MG63 (cell line): ENCODE data around the gene CALML3. TPM values are rescaled to one million over a fixed set of nuclear protein-coding genes. Genes with fewer than 3 reads are reported as not detected.
"Not testable (repeated sequence)": the region's sequence is repeated elsewhere in the genome, so short reads cannot be mapped to it uniquely, and the experiment has no call there.

Source experiments
- DNase-seq: peaks from one replicate; pipeline ENCODE4 v3.0.0-alpha.2; 2020
- H3K27me3 ChIP-seq: fragments of 250-450 bp; sonication (Bioruptor Pico); 2 replicates; pipeline ENCODE4 v1.5.1; 2020; ENCODE audit warnings: mild to moderate bottlenecking, moderate library complexity
- H3K36me3 ChIP-seq: fragments of 250-450 bp; sonication (Bioruptor Pico); 2 replicates; pipeline ENCODE4 v1.5.1; 2020; ENCODE audit warnings: mild to moderate bottlenecking, moderate library complexity
- H3K4me3 ChIP-seq: fragments of 250-450 bp; sonication (Bioruptor Pico); 2 replicates; pipeline ENCODE4 v1.5.1; 2020; ENCODE audit warnings: mild to moderate bottlenecking, moderate library complexity
- H3K9me3 ChIP-seq: fragments of 250-450 bp; sonication (Bioruptor Pico); 2 replicates; pipeline ENCODE4 v1.5.1; 2020; ENCODE audit warnings: mild to moderate bottlenecking, moderate library complexity
- total RNA-seq: library from RNA; depleted of rRNA; stranded (reverse); fragments of >200 nt; shearing (Covaris generic); gene quantifications from 2 replicates; pipeline ENCODE4 v1.2.3, GENCODE V29; 2014; ENCODE audit warnings: low replicate concordance

The CALML3 gene
- total RNA-seq, 1 experiment from 2014 or later, result not detected

DNA sequence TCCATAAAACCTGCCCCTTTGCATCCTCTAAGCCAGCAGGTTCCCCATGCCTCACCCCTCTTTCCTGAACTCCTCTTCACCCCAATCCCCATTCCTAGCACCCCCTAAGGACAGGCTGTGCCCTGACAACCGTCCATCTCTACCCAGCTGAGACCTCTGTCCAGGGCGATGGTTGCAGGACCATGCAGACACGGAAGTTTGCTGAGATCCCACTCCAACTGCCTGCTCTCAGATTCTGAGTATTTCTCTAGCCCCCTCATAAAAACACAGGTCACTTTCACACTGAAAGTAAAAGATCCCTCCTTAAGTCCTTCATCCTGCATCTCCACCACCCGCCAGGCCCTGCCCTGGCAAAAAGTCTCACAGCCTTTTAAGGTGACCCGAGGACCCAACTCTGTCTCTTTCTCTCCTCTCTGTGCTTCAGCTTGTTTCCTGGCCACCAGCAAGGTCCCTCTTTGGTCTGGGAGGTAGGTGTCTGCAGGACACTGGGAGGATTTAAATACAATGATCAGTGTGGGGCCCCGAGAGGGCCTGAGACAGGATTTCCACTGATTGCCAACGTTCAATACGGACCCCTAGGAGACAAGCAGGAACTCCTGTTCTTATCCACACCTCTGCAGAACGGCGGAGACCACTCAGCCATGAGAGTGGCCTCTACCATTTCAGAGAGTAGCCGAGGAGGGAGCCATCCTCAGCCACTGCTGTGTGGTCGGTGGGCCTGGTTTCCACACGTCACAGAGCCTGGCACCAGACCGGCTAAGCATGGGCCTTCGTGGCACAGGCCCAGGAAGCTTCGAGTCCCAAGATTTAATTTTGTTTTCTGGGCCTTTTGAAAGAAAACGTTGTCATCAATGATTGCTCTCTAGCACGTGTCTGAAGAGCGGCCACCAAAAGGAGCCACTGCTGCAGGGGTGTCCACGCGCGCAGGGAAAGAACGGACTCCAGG, 27.9 kb downstream of the CALML3 start:
- H3K36me3 ChIP-seq, result no peaks in the 10 kb centered on the region
- DNase-seq, result no peak
- H3K27me3 ChIP-seq, result no peaks in the 10 kb centered on the region
- no peak overlapping the region for H3K4me3 ChIP-seq
- no peaks in the 10 kb centered on the region for H3K9me3 ChIP-seq

DNA sequence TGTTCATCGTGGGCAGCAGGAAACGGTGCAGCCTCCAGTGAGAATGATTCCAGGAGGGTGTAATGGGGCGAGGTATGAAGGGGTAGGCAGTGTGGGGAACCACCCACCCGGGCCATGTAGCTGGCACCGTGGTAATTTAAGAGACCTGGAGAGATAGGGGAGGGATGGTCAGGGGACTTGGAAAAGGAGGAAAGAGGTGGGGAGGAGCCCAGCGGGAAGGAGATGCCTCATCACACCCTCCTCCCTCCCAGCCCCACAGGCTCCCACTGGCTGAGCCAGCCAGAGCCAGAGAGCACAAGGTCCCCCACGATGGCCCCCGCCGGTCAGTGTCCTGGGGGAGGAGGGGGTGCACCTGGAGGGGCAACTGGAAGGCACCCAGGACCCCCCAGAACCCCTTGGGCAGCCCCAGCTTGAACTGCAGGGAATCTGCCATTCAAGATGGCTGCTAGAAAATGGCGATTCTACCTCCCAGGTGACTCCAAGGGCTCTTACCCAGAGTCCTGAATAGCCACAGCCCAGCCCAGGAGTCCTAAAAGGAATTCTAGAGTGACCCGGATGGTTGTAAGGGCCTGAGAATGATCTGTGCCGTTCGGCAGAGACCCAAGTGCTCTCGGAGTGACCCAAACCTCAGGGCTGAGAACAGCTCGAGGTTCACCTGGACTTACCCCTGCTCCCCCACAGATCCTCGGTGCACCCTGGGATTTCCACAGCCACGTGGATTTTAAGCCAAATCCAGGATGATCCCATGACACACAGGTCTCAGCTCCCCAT, 28.8 kb downstream of the CALML3 start:
- Histone ChIP-seq H3K27me3 (no peaks in the 10 kb centered on the region), H3K9me3 (no peaks in the 10 kb centered on the region), H3K4me3 (no peak overlapping the region), H3K36me3 (no peaks in the 10 kb centered on the region)
- no peak for DNase-seq

DNA sequence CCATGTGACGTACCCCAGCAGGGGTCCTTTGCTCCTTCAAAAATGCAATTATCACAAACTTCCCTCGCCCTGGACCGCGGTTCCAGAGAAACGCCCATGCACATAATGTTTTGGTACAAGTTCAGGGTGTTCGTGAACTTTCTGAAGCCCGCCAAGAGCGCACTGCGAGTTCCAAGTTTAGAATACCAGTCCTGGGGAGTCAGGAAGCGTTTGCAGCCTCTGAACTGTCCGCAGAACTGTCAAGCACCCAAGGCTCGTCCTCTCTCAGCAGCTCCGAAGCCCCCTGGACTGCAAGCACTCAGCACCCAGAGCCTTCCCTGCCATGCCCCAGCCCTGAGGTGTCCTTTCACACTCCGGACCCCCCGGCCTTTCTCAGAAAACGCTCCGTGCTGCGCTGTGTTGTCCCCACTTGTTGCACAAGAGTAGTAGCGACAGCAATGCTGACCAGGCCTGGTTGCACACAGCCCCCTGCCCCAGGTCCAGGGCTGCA, 30.3 kb downstream of the CALML3 start:
- H3K9me3 ChIP-seq, result no peaks in the 10 kb centered on the region

DNA sequence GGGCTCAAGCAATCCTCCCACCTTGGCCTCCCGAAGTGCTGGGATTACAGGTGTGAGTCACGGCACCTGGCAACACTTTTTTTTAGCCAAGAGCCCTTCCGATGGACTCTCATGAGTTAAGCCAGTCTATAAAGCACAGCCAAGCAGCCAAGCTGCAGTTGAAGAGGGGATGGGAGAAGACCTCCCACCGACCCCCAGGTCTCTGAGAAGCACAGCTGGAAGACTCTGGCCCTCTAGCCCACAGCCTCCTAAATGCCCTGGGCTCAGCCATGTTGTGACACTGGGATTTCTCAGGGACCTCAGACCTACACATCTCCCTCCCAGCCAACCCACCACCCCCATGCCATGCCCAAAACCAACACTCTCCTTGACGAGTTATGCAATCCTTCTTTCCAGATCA, 31.1 kb downstream of the CALML3 start:
- no peak overlapping the region for H3K4me3 ChIP-seq
- H3K9me3 ChIP-seq, result no peaks in the 10 kb centered on the region
- H3K36me3 ChIP-seq, result no peaks in the 10 kb centered on the region
- H3K27me3 ChIP-seq, result no peaks in the 10 kb centered on the region
- no peak for DNase-seq

More for the DNA sequence above, 30.3 kb downstream of the CALML3 start:
- Histone ChIP-seq H3K27me3 (no peaks in the 10 kb centered on the region), H3K36me3 (no peaks in the 10 kb centered on the region), H3K4me3 (no peak overlapping the region)
- no peak for DNase-seq

DNA sequence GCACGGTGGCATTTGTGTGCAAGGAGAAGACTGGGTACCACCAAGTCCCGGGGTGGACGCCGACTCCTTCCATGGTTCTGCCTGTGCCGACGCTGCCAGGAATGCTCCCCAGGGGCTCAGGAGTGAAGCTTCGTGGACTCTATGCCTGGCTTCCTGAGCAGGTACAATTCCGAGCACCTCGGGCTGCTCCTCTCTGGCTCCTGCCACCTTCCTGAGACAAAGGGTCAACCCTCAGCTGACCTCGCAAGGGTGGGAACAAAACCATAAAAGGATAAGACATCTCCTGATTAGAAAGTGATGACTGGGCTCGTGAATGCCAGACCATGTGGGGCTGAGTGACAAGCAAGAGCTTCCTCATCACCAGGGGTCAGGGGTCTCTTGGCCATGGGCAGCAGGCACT, 31.8 kb downstream of the CALML3 start:
- H3K27me3 ChIP-seq, result no peaks in the 10 kb centered on the region

DNA sequence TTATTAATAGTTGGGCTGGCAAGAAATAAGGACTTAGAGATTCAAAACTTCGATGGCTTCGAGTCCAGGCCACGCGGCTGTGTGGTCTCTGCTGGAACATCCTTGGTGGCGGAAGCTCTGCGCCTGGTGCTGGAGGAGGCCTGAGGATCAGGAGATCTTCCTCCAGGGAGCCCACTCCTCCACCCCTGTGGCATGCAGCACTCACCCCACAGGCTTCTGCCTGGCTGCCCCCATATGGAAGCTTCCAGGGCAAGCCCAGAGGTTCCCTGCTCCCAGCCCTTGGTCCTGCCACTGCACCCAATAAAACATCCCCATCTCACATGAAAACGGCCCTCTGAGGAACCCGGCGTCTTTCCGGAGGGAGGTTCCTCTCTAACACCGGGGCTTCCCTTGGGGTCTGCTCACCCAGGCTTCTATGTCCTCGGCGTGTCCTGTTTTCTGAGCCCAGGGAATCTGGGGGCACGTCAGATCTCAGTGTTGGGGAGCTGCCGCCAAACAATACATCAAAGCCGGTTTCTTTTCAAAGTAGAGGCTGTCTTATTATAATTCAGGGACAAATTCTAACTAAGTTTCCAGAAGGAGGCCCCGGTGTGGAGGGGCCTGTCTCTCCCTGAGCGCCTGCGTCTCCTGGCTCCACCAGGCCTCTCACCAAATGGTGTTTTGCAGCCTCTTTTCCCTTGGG, 32.4 kb downstream of the CALML3 start:
- no peaks in the 10 kb centered on the region for H3K27me3 ChIP-seq
- no peaks in the 10 kb centered on the region for H3K36me3 ChIP-seq
- no peaks in the 10 kb centered on the region for H3K9me3 ChIP-seq
- DNase-seq, result no peak
- no peak overlapping the region for H3K4me3 ChIP-seq

More for the DNA sequence above, 31.8 kb downstream of the CALML3 start:
- H3K4me3 ChIP-seq, result no peak overlapping the region
- no peaks in the 10 kb centered on the region for H3K36me3 ChIP-seq
- H3K9me3 ChIP-seq, result no peaks in the 10 kb centered on the region
- DNase-seq, result no peak

DNA sequence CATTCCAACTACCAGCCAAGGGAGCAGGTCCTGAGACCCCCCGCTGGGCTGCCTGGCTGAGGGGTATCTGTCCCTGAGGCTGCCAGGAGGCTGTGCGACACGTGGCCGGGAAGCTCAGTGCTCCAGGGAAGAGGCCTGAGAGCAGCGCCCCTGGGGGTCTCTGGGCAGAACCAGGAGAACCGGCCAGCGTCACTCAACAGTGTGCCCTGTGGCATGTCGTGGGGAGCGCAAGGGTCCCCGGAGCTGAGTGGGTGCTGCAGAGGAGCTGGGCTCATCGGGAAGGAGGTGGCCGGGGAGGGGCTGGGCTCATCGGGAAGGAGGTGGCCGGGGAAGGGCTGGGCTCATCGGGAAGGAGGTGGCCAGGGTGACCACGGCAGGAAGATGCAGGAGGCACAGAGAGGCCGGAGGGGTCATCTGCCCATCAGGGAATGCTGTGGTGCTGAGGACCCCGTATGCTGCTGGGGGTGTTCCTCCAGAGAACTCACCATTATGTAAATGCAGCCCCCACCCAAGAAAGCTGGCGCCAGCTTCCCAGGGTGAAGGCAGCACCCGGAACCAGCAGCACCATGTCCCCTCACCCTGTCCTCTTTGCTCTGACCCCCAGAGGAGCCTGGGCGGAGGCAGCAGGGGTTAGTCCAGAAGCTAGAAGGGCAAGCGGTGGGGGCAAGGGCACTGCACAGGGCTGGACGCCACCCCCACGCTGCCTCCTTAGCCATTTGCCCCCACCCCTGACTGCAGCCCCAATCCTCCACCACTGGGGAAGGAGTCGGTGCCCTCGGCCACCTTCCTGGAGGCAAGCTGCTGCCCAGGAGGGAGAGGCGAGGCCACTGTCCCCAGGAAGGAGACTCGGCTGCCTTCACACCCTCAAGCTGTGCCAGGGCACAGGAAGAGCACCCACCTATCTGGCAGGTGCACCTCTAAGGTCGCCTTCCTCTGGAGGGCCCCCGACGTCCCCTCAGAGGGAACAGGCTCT, 33.3 kb downstream of the CALML3 start:
- H3K9me3 ChIP-seq, result no peaks in the 10 kb centered on the region
- H3K36me3 ChIP-seq, result no peaks in the 10 kb centered on the region
- no peak overlapping the region for H3K4me3 ChIP-seq
- DNase-seq, result no peak
- H3K27me3 ChIP-seq, result no peaks in the 10 kb centered on the region

DNA sequence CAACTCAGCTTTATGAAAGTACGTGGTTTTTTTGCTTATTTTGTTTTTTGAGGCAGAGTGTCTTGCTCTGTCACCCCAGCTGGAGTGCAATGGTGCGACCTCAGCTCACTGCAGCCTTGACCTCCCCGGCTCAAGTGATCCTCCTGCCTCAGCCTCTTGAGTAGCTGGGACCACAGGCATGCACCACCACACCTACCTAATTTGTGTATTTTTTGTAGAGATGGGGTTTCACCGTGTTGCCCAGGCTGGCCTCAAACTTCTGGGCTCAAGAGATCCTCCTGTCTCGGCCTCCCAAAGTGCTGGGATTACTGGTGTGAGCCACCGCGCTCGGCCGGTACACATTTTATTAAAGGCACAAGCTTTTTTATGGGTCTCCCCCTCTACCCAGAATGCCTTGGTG, 34.3 kb downstream of the CALML3 start:
- not testable (repeated sequence) for DNase-seq, H3K36me3 ChIP-seq, H3K27me3 ChIP-seq, H3K9me3 ChIP-seq, H3K4me3 ChIP-seq

DNA sequence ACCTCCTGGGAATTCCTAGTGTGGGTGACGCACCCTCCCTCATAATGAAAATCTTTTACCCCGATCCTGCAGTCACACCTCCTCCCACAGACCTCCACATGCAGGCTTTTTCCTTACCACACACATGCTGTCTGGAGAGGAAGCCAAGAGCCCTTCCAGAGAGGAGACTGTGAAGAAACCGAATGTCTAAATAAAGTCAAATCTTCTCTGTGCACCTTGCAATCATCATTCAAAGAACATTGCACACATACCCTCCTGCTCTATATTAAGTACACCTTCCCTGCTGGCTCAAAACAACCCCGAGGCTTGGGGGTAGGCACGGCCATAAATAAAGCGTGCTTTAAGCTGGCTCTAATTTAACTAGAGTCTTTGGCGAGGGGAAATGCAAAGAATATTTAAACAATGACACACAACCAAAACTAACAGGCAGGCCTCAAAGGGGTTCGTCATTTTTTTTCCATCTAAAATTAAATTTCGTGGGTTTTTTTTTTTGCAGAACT, 34.9 kb downstream of the CALML3 start:
- no peak overlapping the region for H3K4me3 ChIP-seq

DNA sequence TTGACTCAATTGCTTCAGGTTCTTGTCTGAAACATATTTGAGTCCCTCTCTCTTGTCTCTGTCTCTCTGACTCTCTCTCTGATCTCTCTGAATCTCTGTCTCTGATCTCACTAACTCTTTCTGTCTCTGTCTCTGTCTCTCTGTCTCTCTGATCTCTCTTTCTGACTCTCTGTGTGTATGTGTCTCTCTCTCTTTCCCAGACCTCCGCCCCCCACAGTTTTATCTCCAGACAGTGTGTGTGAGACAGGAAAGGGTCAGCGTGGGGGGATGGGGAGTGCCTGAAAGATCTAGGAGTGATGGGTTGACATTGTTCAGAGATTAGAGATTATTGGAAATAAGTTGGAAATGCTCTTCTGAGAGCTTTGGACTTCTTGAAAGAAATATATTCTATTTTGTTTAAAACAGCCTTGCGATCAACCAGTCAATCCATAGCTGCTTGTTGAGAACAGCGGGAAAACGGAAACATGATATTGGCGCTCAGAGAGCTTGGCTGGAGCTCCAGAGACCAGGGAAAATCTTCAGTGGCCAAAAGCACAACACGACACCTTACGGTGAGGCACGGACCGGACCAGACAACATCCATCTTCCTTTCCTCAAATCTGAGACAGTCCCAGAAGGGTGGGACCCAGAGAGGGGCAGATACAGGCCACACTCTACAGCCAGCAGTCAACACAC, 35.5 kb downstream of the CALML3 start:
- H3K9me3 ChIP-seq, result no peaks in the 10 kb centered on the region
- DNase-seq, result no peak
- no peak overlapping the region for H3K4me3 ChIP-seq
- no peaks in the 10 kb centered on the region for H3K27me3 ChIP-seq
- no peaks in the 10 kb centered on the region for H3K36me3 ChIP-seq

More for the DNA sequence above, 34.9 kb downstream of the CALML3 start:
- H3K27me3 ChIP-seq, result no peaks in the 10 kb centered on the region
- no peaks in the 10 kb centered on the region for H3K36me3 ChIP-seq
- H3K9me3 ChIP-seq, result no peaks in the 10 kb centered on the region
- peak; percentile 36 for DNase-seq

DNA sequence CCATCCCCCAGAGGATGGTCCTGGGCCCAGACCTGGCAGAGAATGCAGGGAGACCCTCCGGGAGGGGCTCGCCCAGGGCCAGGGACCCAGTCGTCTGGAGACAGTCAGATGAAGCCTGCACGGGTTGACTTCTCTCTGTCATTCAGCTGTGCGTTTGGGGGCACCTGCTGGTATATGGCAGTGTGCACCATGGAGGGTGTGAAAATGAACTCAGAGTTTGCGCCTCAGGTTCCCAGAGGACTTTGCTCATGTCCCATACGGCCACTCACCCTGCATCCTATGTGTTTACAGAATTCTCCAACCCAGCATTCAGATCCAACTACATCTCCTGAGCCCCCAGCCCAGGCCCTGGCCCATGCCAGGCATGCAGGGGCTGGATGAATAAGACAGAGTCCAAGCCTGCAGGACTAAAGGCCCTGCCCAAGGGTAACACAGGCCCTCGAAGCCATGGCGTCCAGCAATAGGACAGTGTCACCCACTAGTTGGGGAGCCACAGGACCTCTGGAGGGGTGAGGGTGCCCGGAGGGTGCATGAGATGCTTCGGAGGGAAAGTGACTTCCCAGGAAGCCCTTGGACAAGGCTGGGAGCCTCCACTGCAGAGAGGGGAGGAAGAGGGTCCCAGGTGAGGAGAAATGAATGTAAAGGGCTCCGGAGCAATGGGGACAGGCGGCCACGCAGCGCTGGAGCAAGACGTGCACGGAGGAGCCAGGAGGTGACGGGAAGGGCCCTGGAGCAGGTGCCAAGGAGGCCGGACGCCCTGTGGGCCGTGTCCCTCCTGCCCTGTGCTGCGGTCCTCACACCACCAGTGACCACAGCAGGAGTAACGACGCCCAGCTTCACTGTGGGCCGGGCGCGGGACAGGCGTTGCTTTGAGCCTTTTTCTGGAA, 36.3 kb downstream of the CALML3 start:
- DNase-seq, result no peak
- Histone ChIP-seq H3K27me3 (no peaks in the 10 kb centered on the region), H3K36me3 (no peaks in the 10 kb centered on the region), H3K9me3 (no peaks in the 10 kb centered on the region), H3K4me3 (no peak overlapping the region)

DNA sequence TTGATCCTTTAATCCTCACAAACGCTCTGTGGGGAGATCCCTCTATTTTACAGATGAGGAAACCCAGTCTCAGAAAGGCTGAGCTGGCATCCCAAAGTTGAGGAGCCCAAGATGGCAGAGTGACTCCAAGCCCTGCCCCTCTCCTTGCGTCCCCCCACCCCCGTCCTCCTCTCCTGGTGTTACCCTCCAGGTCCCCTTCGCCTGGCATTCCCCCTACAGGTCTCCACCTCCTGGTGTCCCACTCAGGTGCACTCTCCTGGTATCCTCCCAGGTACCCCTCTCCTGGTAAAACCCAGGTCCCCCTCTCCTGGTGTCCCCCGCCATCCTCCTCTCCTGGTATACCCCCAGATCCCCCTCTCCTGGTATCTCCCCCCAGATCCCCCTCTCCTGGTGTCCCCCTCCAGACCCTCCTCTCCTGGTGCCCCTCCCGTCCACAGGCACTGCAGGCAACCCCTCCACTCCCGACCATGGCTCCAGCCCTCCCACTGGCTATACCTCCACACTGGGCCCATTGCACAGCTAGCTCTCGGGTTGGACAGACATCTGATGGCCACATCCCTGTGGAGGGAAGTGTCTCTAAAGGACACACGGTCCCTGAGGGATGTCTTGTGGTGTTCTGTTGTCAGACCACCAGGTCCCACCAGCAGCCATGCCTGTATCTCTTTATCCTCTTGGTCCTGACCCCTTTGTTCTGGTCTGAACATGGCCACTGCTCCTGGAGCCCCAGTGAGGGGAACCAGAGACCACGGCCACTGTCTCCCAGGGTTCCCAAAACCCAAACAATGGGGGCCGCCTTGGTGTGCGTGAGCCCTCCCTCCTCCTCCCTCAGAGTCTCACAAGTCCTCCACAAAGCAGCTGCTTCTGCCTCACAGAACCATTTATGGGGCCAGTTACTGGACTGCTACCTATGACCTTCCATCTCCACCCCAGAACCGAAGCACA, 37.2 kb downstream of the CALML3 start:
- Histone ChIP-seq H3K9me3 (no peaks in the 10 kb centered on the region), H3K4me3 (no peak overlapping the region), H3K27me3 (no peaks in the 10 kb centered on the region), H3K36me3 (no peaks in the 10 kb centered on the region)
- no peak for DNase-seq

DNA sequence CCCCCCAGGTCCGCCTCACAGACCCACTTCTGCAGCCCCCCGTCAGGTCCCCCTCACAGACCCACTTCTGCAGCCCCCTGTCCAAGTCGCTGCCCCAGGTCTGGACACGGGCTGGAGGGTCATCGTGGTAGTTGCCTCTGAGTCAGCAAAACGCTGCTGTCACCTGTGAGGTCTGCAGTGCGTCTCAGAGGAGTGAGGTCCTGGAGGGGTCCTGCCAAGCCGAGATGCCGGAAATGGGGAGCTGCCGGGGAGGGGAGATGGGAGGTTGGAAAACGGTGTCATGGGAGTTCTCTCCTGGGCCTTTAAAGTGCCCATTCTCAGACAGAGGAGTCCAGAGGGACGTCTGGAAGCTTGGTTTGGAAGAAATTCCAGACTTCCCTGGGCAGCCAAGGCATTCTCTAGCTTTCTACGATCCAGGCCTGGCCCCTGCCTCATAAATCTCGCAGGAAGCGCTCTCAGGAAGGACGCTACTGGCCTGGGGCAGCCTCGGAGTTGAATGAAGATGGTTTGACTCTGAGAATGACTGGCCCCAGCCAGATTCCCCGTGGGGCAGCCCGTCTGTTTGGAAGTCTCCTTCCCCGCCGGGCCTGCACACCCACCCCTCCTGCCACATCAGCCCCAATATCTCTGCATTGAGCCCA, 38.7 kb downstream of the CALML3 start:
- Histone ChIP-seq H3K36me3 (no peaks in the 10 kb centered on the region), H3K27me3 (no peaks in the 10 kb centered on the region), H3K9me3 (no peaks in the 10 kb centered on the region), H3K4me3 (no peak overlapping the region)
- DNase-seq, result no peak
